GM18909 (cell line): ENCODE results near the gene ZDHHC19.
"Not testable (repeated sequence)": the region's sequence is repeated elsewhere in the genome, so short reads cannot be mapped to it uniquely, and the experiment has no call there.

ENCODE experiments used
- ATAC-seq: cut with Tn5 transposase; IDR thresholded peaks from one replicate; pipeline ENCODE4 v1.9.1; 2021; ENCODE audit warnings: mild to moderate bottlenecking; ENCODE audit not compliant: unreplicated experiment, poor library complexity

Gene ZDHHC19

GRCh38 chr3:196207159-196207832 is 3.9 kb downstream of the ZDHHC19 start:
- ATAC-seq: no peak

- not testable (repeated sequence) for ATAC-seq
Measured at GRCh38 chr3:196205442-196206205, 5.6 kb downstream of the ZDHHC19 start.

- ATAC-seq: no peak
Measured at GRCh38 chr3:196203846-196204245, 7.4 kb downstream of the ZDHHC19 start.

GRCh38 chr3:196202516-196202970 is 8.7 kb downstream of the ZDHHC19 start:
- no peak for ATAC-seq

GRCh38 chr3:196198771-196199753 is 12.1 kb downstream of the ZDHHC19 start:
- no peak for ATAC-seq

GRCh38 chr3:196198081-196198675 is 13.0 kb downstream of the ZDHHC19 start:
- no peak for ATAC-seq

GRCh38 chr3:196197524-196197923 is 13.7 kb downstream of the ZDHHC19 start:
- ATAC-seq: no peak

- no peak for ATAC-seq
Measured at GRCh38 chr3:196195664-196196265, 15.4 kb downstream of the ZDHHC19 start.

- no peak for ATAC-seq
Measured at GRCh38 chr3:196194542-196194915, 16.7 kb downstream of the ZDHHC19 start.

- ATAC-seq: no peak
Measured at GRCh38 chr3:196193736-196194541, 17.3 kb downstream of the ZDHHC19 start.

- no peak for ATAC-seq
Measured at GRCh38 chr3:196193133-196193735, 18.0 kb downstream of the ZDHHC19 start.

- ATAC-seq: peak; percentile 18
Measured at GRCh38 chr3:196192524-196193051, 18.6 kb downstream of the ZDHHC19 start.

GRCh38 chr3:196192036-196192523 is 19.1 kb downstream of the ZDHHC19 start:
- peak; percentile 47 for ATAC-seq

GRCh38 chr3:196189566-196190347 is 21.4 kb downstream of the ZDHHC19 start:
- no peak for ATAC-seq

- peak; percentile 41 for ATAC-seq
Measured at GRCh38 chr3:196186651-196187573, 24.3 kb downstream of the ZDHHC19 start.

GRCh38 chr3:196184881-196185280 is 26.3 kb downstream of the ZDHHC19 start:
- no peak for ATAC-seq

- ATAC-seq: not testable (repeated sequence)
Measured at GRCh38 chr3:196184169-196184432, 27.1 kb downstream of the ZDHHC19 start.
